ENCODE measurements around the gene CHST2.

GRCh38 chr3:143151004-143151731 is 31.6 kb downstream of the CHST2 start:
- TF ChIP-seq CTCF (IDR thresholded peaks at IDR 0.05; ENCODE audit: borderline replicate concordance, extremely low read depth, low read length, poor library complexity, severe bottlenecking) (no peak), EZH2 (IDR thresholded peaks at IDR 0.05; ENCODE audit: borderline replicate concordance, low read depth, low read length, severe bottlenecking) (no peak)

Measured in DND-41 (cell line).